AG09309 (cell line): ENCODE results near the gene SLC12A1.

Source experiments
- DNase-seq: peaks from one replicate; pipeline ENCODE4 v3.0.0-alpha.2; 2010; ENCODE audit warnings: low read depth
- H3K4me3 ChIP-seq: 2 replicates; pipeline ENCODE4 v1.5.1; 2011; ENCODE audit warnings: mild to moderate bottlenecking, low read depth, low read length, moderate library complexity; ENCODE audit not compliant: control insufficient read depth
- TF ChIP-seq, protein P1 (sequence below): IDR thresholded peaks from 2 replicates; pipeline ENCODE4 v1.5.1; 2011; ENCODE audit warnings: mild to moderate bottlenecking, low read depth, low read length, inconsistent platforms; ENCODE audit not compliant: insufficient read depth, control insufficient read depth; ENCODE audit errors: missing control alignments

Gene SLC12A1

DNA sequence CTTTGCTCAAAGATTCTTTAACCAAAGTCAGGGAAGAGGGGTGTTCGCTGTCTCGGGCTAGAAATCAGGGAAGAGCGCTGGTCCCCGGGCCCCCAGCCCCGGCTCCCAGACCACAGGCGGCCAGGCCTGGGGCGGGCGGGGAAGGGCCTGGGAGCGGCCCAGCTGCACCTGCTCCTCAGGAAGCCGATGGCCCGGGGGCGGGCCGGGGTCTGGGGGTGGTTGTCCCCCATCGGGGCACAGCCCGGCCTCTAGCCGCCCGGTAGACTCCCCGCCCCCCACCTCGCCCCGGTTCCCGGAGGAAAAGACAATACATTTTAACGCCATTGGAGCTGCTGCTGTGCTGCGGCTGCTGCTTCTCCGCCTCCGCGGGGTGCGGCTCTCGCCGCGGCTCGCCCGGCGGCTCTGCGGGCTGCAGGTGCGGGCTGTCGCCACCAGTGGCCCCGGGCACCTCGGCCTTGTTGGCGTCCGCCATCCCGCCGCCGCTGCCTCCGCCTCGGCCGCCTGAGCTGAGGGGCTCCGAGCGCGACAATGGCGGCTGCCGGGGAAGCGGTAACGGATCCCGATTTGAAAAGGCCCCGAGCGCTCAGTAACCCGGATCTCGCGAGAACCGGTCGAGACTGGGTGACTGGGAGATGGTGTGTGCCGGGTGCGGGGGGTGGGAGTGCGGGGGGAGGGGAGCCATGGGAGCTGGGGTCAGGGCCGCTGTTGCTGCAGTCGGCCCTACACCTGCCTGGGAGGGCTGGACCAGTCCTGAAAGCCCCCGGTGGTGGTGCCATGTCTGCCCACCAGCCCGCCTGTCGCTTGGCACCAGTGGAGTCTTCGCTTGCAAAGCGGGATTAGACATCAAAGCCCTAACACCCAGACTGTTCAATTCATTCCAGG is 28.1 kb upstream of the SLC12A1 start, which contains the start of gene MYEF2:
MYEF2 (minus strand) TSS at position 530 of the 882 bp plus-strand sequence; CDS start at position 472, 58 bp downstream.
- H3K4me3 ChIP-seq = peak within 1 kb of the TSS; percentile 71
- TF ChIP-seq, protein P1, sequence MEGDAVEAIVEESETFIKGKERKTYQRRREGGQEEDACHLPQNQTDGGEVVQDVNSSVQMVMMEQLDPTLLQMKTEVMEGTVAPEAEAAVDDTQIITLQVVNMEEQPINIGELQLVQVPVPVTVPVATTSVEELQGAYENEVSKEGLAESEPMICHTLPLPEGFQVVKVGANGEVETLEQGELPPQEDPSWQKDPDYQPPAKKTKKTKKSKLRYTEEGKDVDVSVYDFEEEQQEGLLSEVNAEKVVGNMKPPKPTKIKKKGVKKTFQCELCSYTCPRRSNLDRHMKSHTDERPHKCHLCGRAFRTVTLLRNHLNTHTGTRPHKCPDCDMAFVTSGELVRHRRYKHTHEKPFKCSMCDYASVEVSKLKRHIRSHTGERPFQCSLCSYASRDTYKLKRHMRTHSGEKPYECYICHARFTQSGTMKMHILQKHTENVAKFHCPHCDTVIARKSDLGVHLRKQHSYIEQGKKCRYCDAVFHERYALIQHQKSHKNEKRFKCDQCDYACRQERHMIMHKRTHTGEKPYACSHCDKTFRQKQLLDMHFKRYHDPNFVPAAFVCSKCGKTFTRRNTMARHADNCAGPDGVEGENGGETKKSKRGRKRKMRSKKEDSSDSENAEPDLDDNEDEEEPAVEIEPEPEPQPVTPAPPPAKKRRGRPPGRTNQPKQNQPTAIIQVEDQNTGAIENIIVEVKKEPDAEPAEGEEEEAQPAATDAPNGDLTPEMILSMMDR = no peak
- no peak for DNase-seq

DNA sequence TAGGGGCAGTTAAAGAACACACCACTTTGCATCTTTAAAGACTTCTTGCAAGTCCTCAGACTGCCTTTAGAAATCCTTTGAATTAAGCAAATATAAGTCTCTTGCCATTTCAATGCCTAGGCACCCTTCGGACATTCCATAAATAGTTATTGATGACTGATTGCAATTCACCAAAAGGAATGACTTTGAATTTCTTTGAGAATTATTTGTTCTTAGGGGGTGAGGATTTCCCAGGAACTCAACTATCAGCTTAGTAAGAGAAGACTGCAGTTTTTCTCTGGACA is 27.5 kb upstream of the SLC12A1 start:
- TF ChIP-seq, protein P1 = no peak
- H3K4me3 ChIP-seq = peak overlapping the region; percentile 71
- DNase-seq = no peak

DNA sequence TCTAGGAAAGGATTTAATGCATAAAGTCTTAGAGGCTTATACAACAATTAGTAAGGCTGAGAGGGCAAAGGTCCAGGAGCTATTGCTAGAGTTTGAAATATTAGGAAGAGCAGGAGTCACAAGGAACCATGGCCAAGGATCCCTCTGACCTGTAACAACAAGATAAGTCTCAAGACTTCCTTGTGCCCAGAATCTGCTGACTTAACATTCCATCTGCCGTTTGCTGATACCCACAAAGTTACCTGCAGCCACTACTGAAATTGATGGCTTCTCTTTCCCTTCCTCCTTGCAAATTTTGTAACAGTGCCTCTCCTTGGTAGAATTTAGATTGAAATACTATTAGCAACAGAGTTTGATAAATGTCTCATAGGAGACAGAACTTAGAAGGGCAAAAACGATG is 23.4 kb upstream of the SLC12A1 start:
- TF ChIP-seq, protein P1 = no peak
- no peak overlapping the region for H3K4me3 ChIP-seq
- no peak for DNase-seq

DNA sequence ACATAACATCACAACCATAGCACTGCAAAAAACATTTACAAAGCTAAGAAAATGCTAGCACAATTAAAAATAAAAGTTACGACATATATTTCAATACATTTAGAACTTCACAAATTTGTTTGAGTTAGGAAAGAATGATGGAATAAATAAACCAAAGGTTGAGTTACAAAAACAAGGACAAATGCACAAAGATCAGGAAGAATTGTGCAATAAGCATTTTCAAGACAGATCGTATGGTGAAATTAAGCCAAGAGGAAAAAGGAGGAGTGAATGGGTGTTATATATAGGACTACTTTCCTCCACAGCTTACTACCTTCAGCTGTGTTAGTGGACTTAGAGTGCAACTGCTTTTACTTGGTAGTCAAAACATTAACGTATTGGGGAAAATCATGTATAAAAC is 20.6 kb upstream of the SLC12A1 start:
- TF ChIP-seq, protein P1 = no peak
- no peak for DNase-seq
- no peak overlapping the region for H3K4me3 ChIP-seq

DNA sequence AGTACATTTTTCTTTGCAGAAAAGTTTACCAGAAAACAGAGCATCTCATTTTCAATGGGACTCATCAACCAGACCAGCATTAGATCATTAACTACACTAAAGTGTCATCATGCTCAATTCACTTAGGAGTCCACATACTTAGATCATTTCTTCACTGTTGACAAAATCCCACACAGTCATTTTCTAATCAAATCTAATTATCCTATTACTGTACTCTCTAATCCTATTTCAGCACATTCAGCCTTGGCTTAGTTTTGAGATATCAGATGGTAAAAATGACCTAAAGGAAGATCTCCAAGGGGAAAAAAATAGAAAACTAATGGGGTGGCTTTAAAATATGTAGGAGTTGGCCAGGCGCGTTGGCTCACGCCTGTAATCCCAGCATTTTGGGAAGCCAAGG is 19.8 kb upstream of the SLC12A1 start:
- no peak for DNase-seq
- no peak overlapping the region for H3K4me3 ChIP-seq
- TF ChIP-seq, protein P1 = no peak

DNA sequence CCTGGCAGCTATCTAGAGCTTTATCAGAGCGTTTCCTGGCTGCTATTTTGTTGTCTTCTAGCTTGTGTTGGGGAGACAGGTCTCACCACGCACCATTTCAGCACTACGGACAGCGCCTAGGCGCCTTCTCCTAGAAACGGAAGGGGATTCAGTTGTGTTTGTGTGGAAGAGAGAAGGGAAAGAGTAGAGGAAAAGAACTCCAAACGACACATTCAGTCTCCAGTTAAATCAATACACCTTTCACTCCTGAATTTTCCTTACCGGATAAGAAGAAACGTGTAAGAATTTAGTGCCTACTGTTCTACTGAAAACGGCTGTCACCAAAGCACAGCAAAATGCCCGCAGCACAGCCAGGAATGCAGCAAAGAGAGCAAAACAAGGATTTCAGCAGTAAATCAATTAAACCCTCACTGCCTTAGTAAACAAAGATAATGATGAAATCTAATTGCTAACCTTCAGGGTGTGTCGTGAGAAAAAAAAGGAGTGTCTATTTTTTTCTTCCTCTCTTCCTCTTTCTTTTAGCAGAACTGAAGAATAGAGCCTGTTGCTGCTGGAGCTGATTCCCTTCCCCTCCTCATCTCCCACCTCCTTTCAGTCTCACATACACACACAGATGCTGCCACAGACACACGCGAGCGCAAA is 15.0 kb upstream of the SLC12A1 start:
- no peak for DNase-seq
- TF ChIP-seq, protein P1 = no peak
- no peak overlapping the region for H3K4me3 ChIP-seq
